Neural cell (in vitro differentiated cells): Measurements from ENCODE around the gene NCAPD2. TPM values are rescaled to one million over a fixed set of nuclear protein-coding genes. Genes with fewer than 3 reads are reported as not detected.

ENCODE experiments used
- H2AFZ ChIP-seq: fragments of 200-600, 300-800 bp; sonication (generic), shearing (Covaris generic); 2 replicates; pipeline ENCODE4 v1.6.0; 2014; ENCODE audit warnings: low read depth, mild to moderate bottlenecking, antibody characterized with exemption, low read length, moderate library complexity
- H3F3A ChIP-seq: fragments of 200-600 bp; shearing (Covaris generic); 2 replicates; pipeline ENCODE4 v1.6.1; 2016; ENCODE audit warnings: mild to moderate bottlenecking, moderate library complexity, mixed read lengths, antibody characterized with exemption, low read length; ENCODE audit not compliant: insufficient read depth, poor library complexity, severe bottlenecking
- H3K27ac ChIP-seq: fragments of 200-600, 300-800 bp; sonication (generic), shearing (Covaris generic); 2 replicates; pipeline ENCODE4 v1.5.1; 2014; ENCODE audit warnings: mild to moderate bottlenecking, low read length, moderate library complexity
- H3K27me3 ChIP-seq: fragments of 300-800, 200-600 bp; sonication (generic), shearing (Covaris generic); 2 replicates; pipeline ENCODE4 v1.6.0; 2014; ENCODE audit warnings: mild to moderate bottlenecking, low read depth, low read length, moderate library complexity; ENCODE audit not compliant: insufficient read depth
- H3K36me3 ChIP-seq: fragments of 300-800, 200-600 bp; sonication (generic), shearing (Covaris generic); 2 replicates; pipeline ENCODE4 v1.5.1; 2014; ENCODE audit warnings: mild to moderate bottlenecking, antibody characterized with exemption, low read length, moderate library complexity; ENCODE audit not compliant: insufficient read depth
- H3K4me2 ChIP-seq: fragments of 300-800, 200-600 bp; sonication (generic), shearing (Covaris generic); 2 replicates; pipeline ENCODE4 v1.6.0; 2014; ENCODE audit warnings: mild to moderate bottlenecking, low read length
- H3K4me3 ChIP-seq: fragments of 300-800, 200-600 bp; sonication (generic), shearing (Covaris generic); 2 replicates; pipeline ENCODE4 v1.5.1; 2014; ENCODE audit warnings: mild to moderate bottlenecking, low read length, moderate library complexity
- H3K79me2 ChIP-seq: fragments of 200-600 bp; shearing (Covaris generic); replicated peaks from 2 replicates; pipeline ENCODE4 v1.6.0; 2014; ENCODE audit warnings: mild to moderate bottlenecking, low read length, moderate library complexity; ENCODE audit not compliant: insufficient read depth
- H3K9ac ChIP-seq: fragments of 300-800, 200-600 bp; sonication (generic), shearing (Covaris generic); 2 replicates; pipeline ENCODE4 v1.6.1; 2016; ENCODE audit warnings: mild to moderate bottlenecking, low read length, mixed read lengths
- H3K9me2 ChIP-seq: fragments of 200-600 bp; shearing (Covaris generic); 2 replicates; pipeline ENCODE4 v1.6.1; 2016; ENCODE audit warnings: mild to moderate bottlenecking, low read length, mixed read lengths; ENCODE audit not compliant: insufficient read depth
- H3K9me3 ChIP-seq: fragments of 200-600, 300-800 bp; sonication (generic), shearing (Covaris generic); 2 replicates; pipeline ENCODE4 v1.6.1; 2016; ENCODE audit warnings: mild to moderate bottlenecking, mixed run types, low read length, moderate library complexity, mixed read lengths
- H4K20me1 ChIP-seq: fragments of 200-600 bp; shearing (Covaris generic); 2 replicates; pipeline ENCODE4 v1.6.1; 2016; ENCODE audit warnings: mild to moderate bottlenecking, mixed run types; ENCODE audit not compliant: insufficient read depth
- CTCF ChIP-seq: fragments of 450-650 bp; IDR thresholded peaks from 2 replicates; pipeline ENCODE4 v1.5.1; 2014; ENCODE audit warnings: antibody characterized with exemption, mild to moderate bottlenecking, moderate library complexity; ENCODE audit not compliant: poor library complexity, severe bottlenecking
- EP300 ChIP-seq: fragments of 450-650 bp; conservative IDR thresholded peaks from 2 replicates; pipeline ENCODE4 v1.6.1; 2014; ENCODE audit warnings: antibody characterized with exemption, mild to moderate bottlenecking, moderate library complexity; ENCODE audit not compliant: poor library complexity, severe bottlenecking
- EZH2 ChIP-seq: fragments of 200-600, 300-800 bp; shearing (Covaris generic), sonication (generic); IDR thresholded peaks from 2 replicates; pipeline ENCODE4 v1.6.1; 2014; ENCODE audit warnings: antibody characterized with exemption, low read length, borderline replicate concordance, mild to moderate bottlenecking; ENCODE audit not compliant: insufficient read depth, poor library complexity, severe bottlenecking
- MXI1 ChIP-seq: fragments of 450-650 bp; conservative IDR thresholded peaks from 2 replicates; pipeline ENCODE4 v1.6.1; 2014; ENCODE audit warnings: antibody characterized with exemption, mild to moderate bottlenecking; ENCODE audit not compliant: poor library complexity, severe bottlenecking
- POLR2AphosphoS5 ChIP-seq: IDR thresholded peaks from 2 replicates; pipeline ENCODE4 v1.6.1; 2012
- RAD21 ChIP-seq: fragments of 450-650 bp; conservative IDR thresholded peaks from 2 replicates; pipeline ENCODE4 v1.6.1; 2014; ENCODE audit warnings: antibody characterized with exemption, mild to moderate bottlenecking, moderate library complexity
- REST ChIP-seq: IDR thresholded peaks from 2 replicates; pipeline ENCODE4 v1.6.1; 2012; ENCODE audit warnings: borderline replicate concordance
- SMC3 ChIP-seq: fragments of 450-650 bp; conservative IDR thresholded peaks from 2 replicates; pipeline ENCODE4 v1.6.1; 2014; ENCODE audit warnings: antibody characterized with exemption, mild to moderate bottlenecking, moderate library complexity; ENCODE audit not compliant: poor library complexity
- TAF1 ChIP-seq: IDR thresholded peaks from 2 replicates; pipeline ENCODE4 v1.6.1; 2012; ENCODE audit warnings: low read depth
- polyA plus RNA-seq: library from polyadenylated mRNA; depleted of rRNA; stranded (reverse); fragments of >200 nt; gene quantifications from 2 replicates; pipeline ENCODE4 v1.2.3, GENCODE V29; 2014

Gene NCAPD2
- polyA plus RNA-seq, 1 donor from 2014 or later: 4.5 TPM

DNA sequence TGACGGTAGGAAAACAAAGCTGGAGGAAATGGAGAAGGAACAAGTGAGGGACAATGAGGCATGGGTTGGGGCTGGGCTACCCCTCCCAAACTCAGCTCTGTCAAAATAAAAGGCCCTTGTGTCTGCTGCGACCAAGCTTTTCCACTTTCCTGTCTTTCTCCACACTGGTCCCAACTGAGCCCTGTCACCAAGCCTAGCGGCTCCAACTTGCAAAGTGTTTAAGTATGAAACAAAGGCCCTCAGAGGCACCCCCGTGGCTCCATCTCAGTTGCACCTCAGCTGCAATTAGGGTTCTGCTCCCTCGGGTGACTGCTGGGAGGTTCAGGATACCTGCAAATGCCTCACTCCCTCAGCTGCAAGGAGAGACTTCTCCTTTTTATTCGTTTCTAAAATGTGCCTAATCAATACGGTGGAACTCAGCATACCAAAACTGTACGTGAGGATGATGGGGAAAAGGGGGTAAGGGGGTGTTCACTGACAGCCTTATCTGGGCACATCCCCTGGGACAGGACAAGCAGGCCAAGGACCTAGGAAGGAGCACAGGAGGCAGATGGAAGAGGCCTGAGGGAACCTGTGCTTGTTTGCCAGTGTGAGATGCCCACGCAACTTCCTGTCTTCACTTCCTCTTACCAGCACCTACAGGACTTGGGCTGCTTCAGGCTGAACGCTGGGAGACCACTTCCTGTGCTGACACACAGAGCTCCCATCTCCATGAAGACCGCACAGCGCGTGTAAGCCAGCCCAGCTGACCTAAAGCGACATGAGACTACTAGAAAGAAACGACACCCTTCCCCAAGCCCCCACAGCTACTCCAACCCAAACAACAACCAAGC, 32.3 kb upstream of the NCAPD2 start:
- Histone ChIP-seq H3K4me3 (no peak overlapping the region), H3K36me3 (no peaks in the 10 kb centered on the region), H3K27me3 (no peaks in the 10 kb centered on the region)

More for the DNA sequence above, 32.3 kb upstream of the NCAPD2 start:
- Histone ChIP-seq H3K27ac (no peak overlapping the region), H3F3A (no peaks in the 10 kb centered on the region), H4K20me1 (no peaks in the 10 kb centered on the region), H3K9me2 (no peaks in the 10 kb centered on the region), H2AFZ (no peak overlapping the region), H3K79me2 (no peaks in the 10 kb centered on the region), H3K9ac (no peak overlapping the region), H3K4me2 (no peak overlapping the region), H3K9me3 (no peaks in the 10 kb centered on the region)
- TF ChIP-seq SMC3: no peak
- TF ChIP-seq EZH2: no peak
- no peak for TF ChIP-seq POLR2AphosphoS5
- no peak for TF ChIP-seq EP300
- TF ChIP-seq REST: no peak
- no peak for TF ChIP-seq CTCF
- no peak for TF ChIP-seq RAD21
- TF ChIP-seq MXI1: no peak
- TF ChIP-seq TAF1: no peak
